PC-3 (cell line): ENCODE data around the gene EPHB2. TPM values are rescaled to one million over a fixed set of nuclear protein-coding genes. Genes with fewer than 3 reads are reported as not detected.

Experiments
- ATAC-seq: fragments of 200-7000 bp; cut with Tn5 transposase; 2 replicates; pipeline ENCODE4 v1.9.1; 2020; ENCODE audit warnings: mild to moderate bottlenecking, moderate library complexity
- BruUV-seq: library from RNA; stranded (reverse); fragments of 400-500 nt; replicated peaks from 2 replicates; lab custom pipeline; 2021; lab: Mats Ljungman, UMichigan
- CTCF ChIA-PET: fragments of 300-600 bp; sonication (Branson Sonifier 250); formaldehyde crosslinking; loops from one replicate; lab custom pipeline; 2022; ENCODE audit warnings: antibody characterized with exemption; lab: Charles Lee
- POLR2A ChIA-PET: fragments of 300-600 bp; sonication (Branson Sonifier 250); formaldehyde crosslinking; loops from one replicate; lab custom pipeline; 2022; ENCODE audit warnings: antibody characterized with exemption; ENCODE audit not compliant: unreplicated experiment; lab: Charles Lee
- DNase-seq: peaks from one replicate; pipeline ENCODE4 v3.0.0-alpha.2; 2015
- H2AFZ ChIP-seq: fragments of 300-600 bp; sonication (generic); 2 replicates; pipeline ENCODE4 v1.6.0; 2016; ENCODE audit warnings: antibody characterized with exemption, low read length
- H3F3A ChIP-seq: fragments of 300-600 bp; sonication (generic); one replicate; pipeline ENCODE4 v1.6.0; 2017; ENCODE audit warnings: antibody characterized with exemption, low read length, control low read depth, mild to moderate bottlenecking; ENCODE audit not compliant: unreplicated experiment
- H3K27ac ChIP-seq: fragments of 300-600 bp; sonication (generic); 2 replicates; pipeline ENCODE4 v1.5.1; 2016; ENCODE audit warnings: mild to moderate bottlenecking, low read length
- H3K27me3 ChIP-seq: fragments of 300-600 bp; sonication (generic); 2 replicates; pipeline ENCODE4 v1.6.1; 2016; ENCODE audit warnings: low read length, mixed read lengths
- H3K36me3 ChIP-seq: fragments of 300-600 bp; sonication (generic); 2 replicates; pipeline ENCODE4 v1.6.1; 2016; ENCODE audit warnings: low read depth, mixed run types, low read length, mixed read lengths
- H3K4me1 ChIP-seq: fragments of 300-600 bp; sonication (generic); 2 replicates; pipeline ENCODE4 v1.5.1; 2016; ENCODE audit warnings: low read length; ENCODE audit not compliant: insufficient read depth
- H3K4me2 ChIP-seq: fragments of 300-600 bp; sonication (generic); 2 replicates; pipeline ENCODE4 v1.6.0; 2016; ENCODE audit warnings: low read length
- H3K4me3 ChIP-seq: fragments of 300-600 bp; sonication (generic); 2 replicates; pipeline ENCODE4 v1.5.1; 2016; ENCODE audit warnings: mild to moderate bottlenecking, low read length, mixed read lengths
- H3K79me2 ChIP-seq: fragments of 300-600 bp; sonication (generic); 2 replicates; pipeline ENCODE4 v1.6.1; 2017; ENCODE audit warnings: low read length, mixed read lengths
- H3K9ac ChIP-seq: fragments of 300-600 bp; sonication (generic); 2 replicates; pipeline ENCODE4 v1.6.0; 2016; ENCODE audit warnings: mild to moderate bottlenecking, low read length
- H3K9me2 ChIP-seq: fragments of 300-600 bp; sonication (generic); replicated peaks from 2 replicates; pipeline ENCODE4 v1.6.1; 2016; ENCODE audit warnings: mixed run types, low read length, mixed read lengths
- H3K9me3 ChIP-seq: fragments of 300-600 bp; sonication (generic); 2 replicates; pipeline ENCODE4 v1.6.1; 2016; ENCODE audit warnings: low read length, mixed read lengths
- H4K20me1 ChIP-seq: fragments of 300-600 bp; sonication (generic); 2 replicates; pipeline ENCODE4 v1.6.1; 2016; ENCODE audit warnings: low read length, mixed read lengths
- EZH2 ChIP-seq: fragments of 300-600 bp; sonication (generic); IDR thresholded peaks from one replicate; pipeline ENCODE4 v1.6.1; 2017; ENCODE audit warnings: antibody characterized with exemption, mild to moderate bottlenecking, low read length; ENCODE audit not compliant: unreplicated experiment
- EZH2phosphoT487 ChIP-seq: fragments of 300-600 bp; sonication (generic); IDR thresholded peaks from 2 replicates; pipeline ENCODE4 v1.6.1; 2018; ENCODE audit warnings: mild to moderate bottlenecking, antibody characterized with exemption, low read length, borderline replicate concordance
- intact Hi-C: fragments of 100-400 bp; cut with micrococcal nuclease; formaldehyde crosslinking; loops from 2 replicates; pipeline ENCODE4 v1.9.0; 2023
- total RNA-seq: library from RNA; depleted of rRNA; stranded (reverse); fragments of >200 nt; gene quantifications from 2 replicates; pipeline ENCODE4 v1.2.3, GENCODE V29; 2014
- TF ChIP-seq, protein P1 (sequence below): fragments of 300-600 bp; sonication (generic); conservative IDR thresholded peaks from 2 replicates; pipeline ENCODE4 v1.5.1; 2017; ENCODE audit warnings: antibody characterized with exemption, low read depth, mild to moderate bottlenecking, low read length

The EPHB2 gene
- total RNA-seq, 1 experiment from 2014 or later, result 23.2 TPM

DNA sequence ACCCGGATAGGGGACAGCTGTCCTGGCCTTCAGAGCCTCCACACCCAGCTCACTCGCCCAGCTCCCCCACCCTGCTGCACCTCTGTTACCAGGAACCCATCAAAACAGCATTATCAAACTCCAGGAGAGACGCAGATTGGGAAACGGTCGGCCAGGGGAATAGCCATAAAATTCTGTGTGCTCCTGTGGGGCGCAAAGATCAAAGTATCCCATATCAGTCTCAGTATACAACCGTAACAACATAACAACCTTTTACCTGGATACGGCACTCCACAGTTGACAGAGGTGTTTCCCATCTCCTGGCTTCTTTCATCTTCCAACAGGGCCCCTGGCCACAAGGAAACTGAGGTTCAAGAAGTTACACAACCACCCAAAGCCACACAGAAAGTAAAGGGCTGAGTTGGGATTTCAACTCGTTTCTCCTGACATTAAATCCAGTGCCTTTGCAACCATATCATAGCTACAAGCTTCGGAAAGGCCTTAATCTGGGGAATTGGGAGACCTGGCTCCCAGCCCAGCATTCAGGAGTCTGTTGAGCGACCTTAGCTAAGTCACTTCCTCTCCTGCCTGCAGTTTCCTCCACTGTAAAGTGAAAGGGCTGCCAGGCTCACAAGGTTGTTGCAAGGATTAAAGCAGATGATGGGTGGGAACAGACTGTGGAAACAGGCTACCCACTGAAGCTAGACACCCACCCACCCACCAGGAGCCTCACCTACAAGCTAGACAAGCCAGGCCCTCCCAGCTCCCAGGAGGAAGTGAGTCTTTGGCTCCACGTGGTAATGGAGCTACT lies 8.1 kb upstream of the EPHB2 start:
- H4K20me1 ChIP-seq, result no peaks in the 10 kb centered on the region
- H3K4me2 ChIP-seq, result peak overlapping the region; percentile 33; the same call in 1 of the 2 replicates
- no peak overlapping the region for H3K4me3 ChIP-seq
- H3K9ac ChIP-seq, result no peak overlapping the region
- ChIA-PET POLR2A (no interaction called here), CTCF (interaction anchor here (2.8 kb wide), 1 partner anchor 186 kb away, joined by 21 read pairs; no protein-coding TSS in a partner anchor)
- no peak overlapping the region for H3K27ac ChIP-seq
- TF ChIP-seq, protein P1, sequence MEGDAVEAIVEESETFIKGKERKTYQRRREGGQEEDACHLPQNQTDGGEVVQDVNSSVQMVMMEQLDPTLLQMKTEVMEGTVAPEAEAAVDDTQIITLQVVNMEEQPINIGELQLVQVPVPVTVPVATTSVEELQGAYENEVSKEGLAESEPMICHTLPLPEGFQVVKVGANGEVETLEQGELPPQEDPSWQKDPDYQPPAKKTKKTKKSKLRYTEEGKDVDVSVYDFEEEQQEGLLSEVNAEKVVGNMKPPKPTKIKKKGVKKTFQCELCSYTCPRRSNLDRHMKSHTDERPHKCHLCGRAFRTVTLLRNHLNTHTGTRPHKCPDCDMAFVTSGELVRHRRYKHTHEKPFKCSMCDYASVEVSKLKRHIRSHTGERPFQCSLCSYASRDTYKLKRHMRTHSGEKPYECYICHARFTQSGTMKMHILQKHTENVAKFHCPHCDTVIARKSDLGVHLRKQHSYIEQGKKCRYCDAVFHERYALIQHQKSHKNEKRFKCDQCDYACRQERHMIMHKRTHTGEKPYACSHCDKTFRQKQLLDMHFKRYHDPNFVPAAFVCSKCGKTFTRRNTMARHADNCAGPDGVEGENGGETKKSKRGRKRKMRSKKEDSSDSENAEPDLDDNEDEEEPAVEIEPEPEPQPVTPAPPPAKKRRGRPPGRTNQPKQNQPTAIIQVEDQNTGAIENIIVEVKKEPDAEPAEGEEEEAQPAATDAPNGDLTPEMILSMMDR, result no peak
- no peak for TF ChIP-seq EZH2phosphoT487
- TF ChIP-seq EZH2, result no peak
- H3K9me2 ChIP-seq, result no peaks in the 10 kb centered on the region
- no peaks in the 10 kb centered on the region for H3K36me3 ChIP-seq
- DNase-seq (peak; percentile 31), ATAC-seq (no peak)
- H3F3A ChIP-seq, result no peaks in the 10 kb centered on the region
- H3K27me3 ChIP-seq, result no peaks in the 10 kb centered on the region
- peaks cover 10% of the 10 kb centered on the region; the same call in 1 of the 2 replicates for H3K4me1 ChIP-seq
- intact Hi-C loops, result no loop called here
- H3K79me2 ChIP-seq, result no peaks in the 10 kb centered on the region
- peak overlapping the region; percentile 56; the same call in 1 of the 2 replicates for H2AFZ ChIP-seq
- no peaks in the 10 kb centered on the region for H3K9me3 ChIP-seq
- BruUV-seq, result no TSS peak

DNA sequence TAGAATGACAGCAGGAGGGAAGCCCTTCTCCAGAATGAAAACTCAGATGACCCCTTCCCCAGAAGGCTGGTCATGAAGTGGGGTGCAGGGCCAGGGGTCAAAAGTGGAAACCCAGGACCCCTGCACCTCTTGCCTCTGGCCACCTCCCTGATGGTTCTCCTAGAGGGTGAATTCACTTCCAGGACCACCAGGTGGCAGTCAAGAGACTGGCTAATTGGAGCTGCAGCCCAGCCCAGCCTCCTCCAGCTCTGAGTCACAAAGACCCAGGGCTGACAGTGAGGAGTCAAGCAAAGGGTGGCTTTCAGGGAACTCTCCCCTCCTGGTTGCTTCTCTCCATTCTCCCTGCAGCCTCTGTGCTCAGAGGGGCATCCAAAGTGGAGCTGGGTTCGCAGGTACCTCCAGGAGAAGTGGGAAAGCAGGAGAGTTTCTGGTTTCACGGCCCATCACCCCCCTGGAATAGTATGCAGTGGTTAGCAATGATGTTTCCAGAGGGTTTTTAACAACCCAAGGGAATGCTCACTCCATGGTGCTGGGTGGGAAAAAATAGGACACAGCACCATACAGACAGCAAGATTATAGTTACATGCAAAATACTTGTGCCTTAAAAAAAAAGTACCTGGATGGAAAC lies 6.1 kb upstream of the EPHB2 start:
- ChIA-PET POLR2A (interaction anchor here (0.7 kb wide), 1 partner anchor 28 kb away, joined by 6 read pairs; no protein-coding TSS in a partner anchor), CTCF (interaction anchor here (0.6 to 2.8 kb wide), 14 partner anchors 8 to 259 kb away, joined by 3 to 21 read pairs (median 5); no protein-coding TSS in a partner anchor)
- TF ChIP-seq, protein P1, result peak; percentile 85
- TF ChIP-seq EZH2 (no peak), EZH2phosphoT487 (no peak)
- ATAC-seq (peak; percentile 99), DNase-seq (peak; percentile 90)
- H3K36me3 ChIP-seq, result no peaks in the 10 kb centered on the region
- no peak overlapping the region for H3K9ac ChIP-seq
- no peaks in the 10 kb centered on the region for H3K9me2 ChIP-seq
- H3F3A ChIP-seq, result no peaks in the 10 kb centered on the region
- H3K9me3 ChIP-seq, result no peaks in the 10 kb centered on the region
- H4K20me1 ChIP-seq, result no peaks in the 10 kb centered on the region
- BruUV-seq, result no TSS peak
- no peaks in the 10 kb centered on the region for H3K27me3 ChIP-seq
- 0 out of 2 replicates have a peak overlapping the region, but pooled peaks have one; percentile 18 for H2AFZ ChIP-seq
- H3K4me3 ChIP-seq, result no peak overlapping the region
- no peaks in the 10 kb centered on the region for H3K79me2 ChIP-seq
- no peak overlapping the region for H3K4me2 ChIP-seq
- intact Hi-C loops, result loop anchor here (1.0 kb wide), 4 partner anchors 30 to 226 kb away; no protein-coding TSS in a partner anchor
- H3K4me1 ChIP-seq, result peaks cover 10% of the 10 kb centered on the region; the same call in 1 of the 2 replicates
- H3K27ac ChIP-seq, result no peak overlapping the region
